Sigmoid colon (tissue), 7 donors: ENCODE measurements around the gene LARGE1. TPM values are rescaled to one million over a fixed set of nuclear protein-coding genes. Genes with fewer than 3 reads are reported as not detected.

Source experiments
- DNase-seq: peaks from one replicate; pipeline ENCODE4 v3.0.0-alpha.2; 2019
- H3K27ac ChIP-seq, 4 donors: fragments of 200-600 bp; sonication (generic); one replicate each; pipeline ENCODE4 v1.5.1; 2016 to 2019; ENCODE audit warnings: mild to moderate bottlenecking in 1 of 4
- H3K27me3 ChIP-seq, 3 donors: fragments of 200-600 bp; sonication (generic); one replicate each; pipeline ENCODE4 v1.5.1; 2019; ENCODE audit warnings: mild to moderate bottlenecking in 1 of 3
- H3K36me3 ChIP-seq, 4 donors: fragments of 200-600 bp; sonication (generic); one replicate each; pipeline ENCODE4 v1.5.1; 2016 to 2019
- H3K4me1 ChIP-seq, 4 donors: fragments of 200-600 bp; sonication (generic); one replicate each; pipeline ENCODE4 v1.5.1; 2017 to 2019
- H3K4me3 ChIP-seq, 4 donors: fragments of 200-600 bp; sonication (generic); one replicate each; pipeline ENCODE4 v1.5.1; 2017 to 2019; ENCODE audit warnings: mild to moderate bottlenecking in 2 of 4, moderate library complexity in 1 of 4
- H3K9me3 ChIP-seq, 4 donors: fragments of 200-600 bp in 3 of 4; sonication (generic) in 3 of 4; one replicate each; pipeline versions ENCODE4 v1.5.1 to v1.6.1; 2013 to 2019
- CTCF ChIP-seq, 4 experiments: fragments of 450-650 bp in 3 of 4; fragments of 200-600 bp in 1 of 4; IDR thresholded peaks; one replicate each; pipeline ENCODE4 v1.5.1; 2016 to 2019; ENCODE audit warnings: antibody characterized with exemption in 4 of 4, mild to moderate bottlenecking in 3 of 4, moderate library complexity in 2 of 4
- EP300 ChIP-seq, 4 donors: sonication (generic); formaldehyde crosslinking; IDR thresholded peaks; one replicate each; pipeline ENCODE4 v1.6.1; 2017; ENCODE audit warnings: antibody characterized with exemption in 4 of 4
- POLR2A ChIP-seq, 2 donors: fragments of 450-650 bp; IDR thresholded peaks; one replicate each; pipeline ENCODE4 v1.6.1; 2016; ENCODE audit warnings: antibody characterized with exemption in 2 of 2, mild to moderate bottlenecking in 2 of 2, moderate library complexity in 2 of 2
- POLR2AphosphoS5 ChIP-seq, 4 donors: sonication (generic); formaldehyde crosslinking; IDR thresholded peaks; one replicate each; pipeline ENCODE4 v1.6.1; 2017; ENCODE audit warnings: antibody characterized with exemption in 4 of 4
- WGBS, 2 donors: extraction: QIAGEN DNeasy Blood & Tissue Kit; methylation state at CpG; one replicate each; pipeline ENCODE4 v1.1.7; 2013; 5-methylcytosine and 5-hydroxymethylcytosine counted together
- intact Hi-C: fragments of 100-400 bp; cut with DNase I; formaldehyde crosslinking; loops from one replicate; pipeline ENCODE4 v1.15.1; 2023
- polyA plus RNA-seq, 3 donors: library from polyadenylated mRNA; stranded (reverse); fragments of 200-250 nt; gene quantifications; one replicate each; pipeline ENCODE4 v1.2.3, GENCODE V29; 2013
- total RNA-seq, 4 donors: library from RNA; depleted of rRNA; stranded (reverse); fragments of >200 nt; gene quantifications; one replicate each; pipeline ENCODE4 v1.1.0, GENCODE V29; 2016
- donor health status: healthy with polysubstance abuse.
- donor health status: Bipolar disorder and iron deficiency.
- donor health status: healthy.

The LARGE1 gene
- total and polyA plus RNA-seq, 7 donors = 5.8 to 74.4 (median 38.0) TPM

GRCh38 chr22:33654173-33654895 is 265.9 kb downstream of the LARGE1 start:
- H3K27me3 ChIP-seq = no peaks in the 10 kb centered on the region

GRCh38 chr22:33653532-33654063 is 266.7 kb downstream of the LARGE1 start:
- H3K4me1 ChIP-seq = peaks cover 0 to 31% (median 14%) of the 10 kb centered on the region in 4 donors
- H3K9me3 ChIP-seq = no peaks in the 10 kb centered on the region
- no peak for DNase-seq
- H3K27me3 ChIP-seq = no peaks in the 10 kb centered on the region
- peaks cover 3 to 18% (median 7%) of the 10 kb centered on the region in 4 donors for H3K36me3 ChIP-seq
- intact Hi-C loops = no loop called here
- TF ChIP-seq EP300 (IDR thresholded peaks at IDR 0.05) = no peak
- no peak for TF ChIP-seq CTCF (IDR thresholded peaks at IDR 0.05)
- no peak for TF ChIP-seq POLR2A (IDR thresholded peaks at IDR 0.05)
- no peak for TF ChIP-seq POLR2AphosphoS5 (IDR thresholded peaks at IDR 0.05)
- H3K27ac ChIP-seq = no peak overlapping the region
- H3K4me3 ChIP-seq = no peak overlapping the region
- WGBS, 2 donors = 84 to 87% methylated on average over 8 of the region's 8 CpGs

More at GRCh38 chr22:33654173-33654895, 265.9 kb downstream of the LARGE1 start:
- no peak for DNase-seq
- intact Hi-C loops = no loop called here
- TF ChIP-seq EP300 (IDR thresholded peaks at IDR 0.05) (no peak), POLR2A (IDR thresholded peaks at IDR 0.05) (no peak), POLR2AphosphoS5 (IDR thresholded peaks at IDR 0.05) (no peak), CTCF (IDR thresholded peaks at IDR 0.05) (no peak)
- Histone ChIP-seq H3K9me3 (no peaks in the 10 kb centered on the region), H3K4me1 (peaks cover 0 to 39% (median 22%) of the 10 kb centered on the region in 4 donors), H3K4me3 (no peak overlapping the region), H3K36me3 (peaks cover 3 to 10% (median 7%) of the 10 kb centered on the region in 4 donors), H3K27ac (no peak overlapping the region)
- WGBS, 2 donors = 16 to 40% methylated on average over 12 of the region's 12 CpGs

- peaks cover 3 to 18% (median 7%) of the 10 kb centered on the region in 4 donors for H3K36me3 ChIP-seq
- H3K27ac ChIP-seq = no peak overlapping the region
- WGBS, 2 donors = 69 to 80% methylated on average over 5 of the region's 5 CpGs
- no peak for DNase-seq
- no peak overlapping the region for H3K4me3 ChIP-seq
- intact Hi-C loops = no loop called here
- H3K27me3 ChIP-seq = no peaks in the 10 kb centered on the region
- H3K4me1 ChIP-seq = peaks cover 0 to 23% (median 8%) of the 10 kb centered on the region in 4 donors
- TF ChIP-seq EP300 (IDR thresholded peaks at IDR 0.05) = no peak
- no peaks in the 10 kb centered on the region for H3K9me3 ChIP-seq
Measured at GRCh38 chr22:33652615-33653014, 267.7 kb downstream of the LARGE1 start.

GRCh38 chr22:33650244-33650643 is 270.0 kb downstream of the LARGE1 start:
- no peak overlapping the region for H3K27ac ChIP-seq
- H3K4me3 ChIP-seq = no peak overlapping the region
- no peaks in the 10 kb centered on the region for H3K27me3 ChIP-seq
- H3K9me3 ChIP-seq = no peaks in the 10 kb centered on the region
- H3K36me3 ChIP-seq = peaks cover 3 to 18% (median 7%) of the 10 kb centered on the region in 4 donors
- 83 to 94% methylated on average over 22 of the region's 22 CpGs for WGBS, 2 donors
- no peak for DNase-seq
- intact Hi-C loops = no loop called here
- peaks cover 0 to 8% (median 0%) of the 10 kb centered on the region in 4 donors for H3K4me1 ChIP-seq
- TF ChIP-seq EP300 (IDR thresholded peaks at IDR 0.05) = no peak
- no peak for TF ChIP-seq POLR2A (IDR thresholded peaks at IDR 0.05)
- no peak for TF ChIP-seq CTCF (IDR thresholded peaks at IDR 0.05)
- TF ChIP-seq POLR2AphosphoS5 (IDR thresholded peaks at IDR 0.05) = no peak

GRCh38 chr22:33648478-33648877 is 271.8 kb downstream of the LARGE1 start:
- Histone ChIP-seq H3K9me3 (no peaks in the 10 kb centered on the region), H3K4me1 (no peaks in the 10 kb centered on the region), H3K4me3 (no peak overlapping the region), H3K36me3 (peaks cover 3 to 18% (median 7%) of the 10 kb centered on the region in 4 donors), H3K27me3 (no peaks in the 10 kb centered on the region), H3K27ac (no peak overlapping the region)
- no peak for DNase-seq
- intact Hi-C loops = no loop called here
- TF ChIP-seq POLR2A (IDR thresholded peaks at IDR 0.05) (no peak), POLR2AphosphoS5 (IDR thresholded peaks at IDR 0.05) (no peak), EP300 (IDR thresholded peaks at IDR 0.05) (no peak), CTCF (IDR thresholded peaks at IDR 0.05) (no peak)
- WGBS, 2 donors = 85 to 87% methylated on average over 3 of the region's 3 CpGs
